Neural cell (in vitro differentiated cells): Measurements from ENCODE around the gene RAB22A.

Experiments
- CTCF ChIP-seq: fragments of 450-650 bp; IDR thresholded peaks from 2 replicates; pipeline ENCODE4 v1.5.1; 2014; ENCODE audit warnings: antibody characterized with exemption, mild to moderate bottlenecking, moderate library complexity; ENCODE audit not compliant: poor library complexity, severe bottlenecking
- EP300 ChIP-seq: fragments of 450-650 bp; conservative IDR thresholded peaks from 2 replicates; pipeline ENCODE4 v1.6.1; 2014; ENCODE audit warnings: antibody characterized with exemption, mild to moderate bottlenecking, moderate library complexity; ENCODE audit not compliant: poor library complexity, severe bottlenecking
- POLR2AphosphoS5 ChIP-seq: IDR thresholded peaks from 2 replicates; pipeline ENCODE4 v1.6.1; 2012
- REST ChIP-seq: IDR thresholded peaks from 2 replicates; pipeline ENCODE4 v1.6.1; 2012; ENCODE audit warnings: borderline replicate concordance

- no peak for TF ChIP-seq CTCF
- TF ChIP-seq REST = no peak
- no peak for TF ChIP-seq POLR2AphosphoS5
- TF ChIP-seq EP300 = no peak
Observed at GRCh38 chr20:58297394-58297793, 12.1 kb upstream of the RAB22A start.
